NCI-H146 (cell line): ENCODE measurements around the gene SLC2A5.
"Not testable (repeated sequence)": the region's sequence is repeated elsewhere in the genome, so short reads cannot be mapped to it uniquely, and the experiment has no call there.

Experiments
- DNase-seq: peaks from one replicate; lab custom pipeline; 2025; lab: John Stamatoyannopoulos, UW

The SLC2A5 gene

GRCh38 chr1:9069326-9070100, at the start of gene SLC2A5:
SLC2A5 (minus strand) TSS chr1:9069635; CDS start chr1:9069536, 99 bp downstream.
- no peak for DNase-seq

- no peak for DNase-seq
Measured at GRCh38 chr1:9118186-9118585, 48.8 kb upstream of the SLC2A5 start.

- DNase-seq = no peak
Measured at GRCh38 chr1:9115351-9116205, 46.1 kb upstream of the SLC2A5 start.

GRCh38 chr1:9112961-9113880, 43.8 kb upstream of the SLC2A5 start:
- DNase-seq = no peak

GRCh38 chr1:9111957-9112356, 42.5 kb upstream of the SLC2A5 start:
- DNase-seq = no peak

- no peak for DNase-seq
Measured at GRCh38 chr1:9111357-9111691, 41.9 kb upstream of the SLC2A5 start.

GRCh38 chr1:9110669-9111356, 41.4 kb upstream of the SLC2A5 start:
- DNase-seq = peak; percentile 21

- no peak for DNase-seq
Measured at GRCh38 chr1:9108056-9108665, 38.7 kb upstream of the SLC2A5 start.

- no peak for DNase-seq
Measured at GRCh38 chr1:9107136-9107535, 37.7 kb upstream of the SLC2A5 start.

GRCh38 chr1:9106286-9106685, 36.9 kb upstream of the SLC2A5 start:
- DNase-seq = no peak

GRCh38 chr1:9105336-9105867, 36.0 kb upstream of the SLC2A5 start:
- no peak for DNase-seq

GRCh38 chr1:9101510-9102146, 32.2 kb upstream of the SLC2A5 start:
- DNase-seq = no peak

GRCh38 chr1:9100471-9101043, 31.1 kb upstream of the SLC2A5 start:
- no peak for DNase-seq

GRCh38 chr1:9099555-9099954, 30.1 kb upstream of the SLC2A5 start:
- DNase-seq = no peak

- no peak for DNase-seq
Measured at GRCh38 chr1:9097947-9098705, 28.7 kb upstream of the SLC2A5 start.

GRCh38 chr1:9095818-9096217, 26.4 kb upstream of the SLC2A5 start:
- no peak for DNase-seq

- not testable (repeated sequence) for DNase-seq
Measured at GRCh38 chr1:9093996-9094595, 24.7 kb upstream of the SLC2A5 start.

GRCh38 chr1:9093581-9093980, 24.1 kb upstream of the SLC2A5 start:
- no peak for DNase-seq

- DNase-seq = no peak
Measured at GRCh38 chr1:9093091-9093490, 23.7 kb upstream of the SLC2A5 start.
